Type B pancreatic cell (in vitro differentiated cells): ENCODE data around the gene PTPRC. TPM values are rescaled to one million over a fixed set of nuclear protein-coding genes. Genes with fewer than 3 reads are reported as not detected.

Source experiments
- DNase-seq: peaks from one replicate; pipeline ENCODE4 v3.0.0; 2021; ENCODE audit warnings: mixed read lengths; ENCODE audit not compliant: unreplicated experiment; ENCODE audit errors: extremely low spot score
- H3K27ac Mint-ChIP-seq: 2 replicates; pipeline ENCODE4 v1.8.0; 2021; ENCODE audit warnings: mild to moderate bottlenecking, mixed read lengths
- H3K27me3 Mint-ChIP-seq: 2 replicates; pipeline ENCODE4 v1.8.0; 2021; ENCODE audit warnings: mixed read lengths
- H3K36me3 Mint-ChIP-seq: 2 replicates; pipeline ENCODE4 v1.8.0; 2021; ENCODE audit warnings: mixed read lengths
- H3K4me1 Mint-ChIP-seq: one replicate; pipeline ENCODE4 v1.8.0; 2021; ENCODE audit warnings: mixed read lengths; ENCODE audit not compliant: unreplicated experiment
- H3K4me3 Mint-ChIP-seq: 2 replicates; pipeline ENCODE4 v1.8.0; 2021; ENCODE audit warnings: mild to moderate bottlenecking, mixed read lengths
- H3K9me3 Mint-ChIP-seq: 2 replicates; pipeline ENCODE4 v1.8.0; 2021; ENCODE audit warnings: mixed read lengths
- total RNA-seq: library from RNA; stranded (reverse); gene quantifications from 2 replicates; pipeline ENCODE4 v1.2.1, GENCODE V29; 2021; ENCODE audit warnings: low replicate concordance
- TF ChIP-seq, protein P1 (sequence below): fragments of 200-600 bp; sonication (generic); conservative IDR thresholded peaks from 2 replicates; pipeline ENCODE4 v1.5.0; 2021; ENCODE audit warnings: antibody characterized with exemption, mild to moderate bottlenecking

The PTPRC gene
- total RNA-seq, 1 donor from 2014 or later = not detected

- DNase-seq = no peak
- peaks cover 5% of the 10 kb centered on the region for H3K9me3 Mint-ChIP-seq
- H3K36me3 Mint-ChIP-seq = no peaks in the 10 kb centered on the region
- no peaks in the 10 kb centered on the region for H3K27me3 Mint-ChIP-seq
- no peak overlapping the region for H3K27ac Mint-ChIP-seq
- H3K4me3 Mint-ChIP-seq = no peak overlapping the region
- TF ChIP-seq, protein P1, sequence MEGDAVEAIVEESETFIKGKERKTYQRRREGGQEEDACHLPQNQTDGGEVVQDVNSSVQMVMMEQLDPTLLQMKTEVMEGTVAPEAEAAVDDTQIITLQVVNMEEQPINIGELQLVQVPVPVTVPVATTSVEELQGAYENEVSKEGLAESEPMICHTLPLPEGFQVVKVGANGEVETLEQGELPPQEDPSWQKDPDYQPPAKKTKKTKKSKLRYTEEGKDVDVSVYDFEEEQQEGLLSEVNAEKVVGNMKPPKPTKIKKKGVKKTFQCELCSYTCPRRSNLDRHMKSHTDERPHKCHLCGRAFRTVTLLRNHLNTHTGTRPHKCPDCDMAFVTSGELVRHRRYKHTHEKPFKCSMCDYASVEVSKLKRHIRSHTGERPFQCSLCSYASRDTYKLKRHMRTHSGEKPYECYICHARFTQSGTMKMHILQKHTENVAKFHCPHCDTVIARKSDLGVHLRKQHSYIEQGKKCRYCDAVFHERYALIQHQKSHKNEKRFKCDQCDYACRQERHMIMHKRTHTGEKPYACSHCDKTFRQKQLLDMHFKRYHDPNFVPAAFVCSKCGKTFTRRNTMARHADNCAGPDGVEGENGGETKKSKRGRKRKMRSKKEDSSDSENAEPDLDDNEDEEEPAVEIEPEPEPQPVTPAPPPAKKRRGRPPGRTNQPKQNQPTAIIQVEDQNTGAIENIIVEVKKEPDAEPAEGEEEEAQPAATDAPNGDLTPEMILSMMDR = no peak
- H3K4me1 Mint-ChIP-seq = peaks cover 23% of the 10 kb centered on the region
Observed at GRCh38 chr1:198606020-198606438, 32.8 kb upstream of the PTPRC start.

GRCh38 chr1:198607714-198608113, 31.1 kb upstream of the PTPRC start:
- TF ChIP-seq, protein P1 = no peak
- no peaks in the 10 kb centered on the region for H3K9me3 Mint-ChIP-seq

DNA sequence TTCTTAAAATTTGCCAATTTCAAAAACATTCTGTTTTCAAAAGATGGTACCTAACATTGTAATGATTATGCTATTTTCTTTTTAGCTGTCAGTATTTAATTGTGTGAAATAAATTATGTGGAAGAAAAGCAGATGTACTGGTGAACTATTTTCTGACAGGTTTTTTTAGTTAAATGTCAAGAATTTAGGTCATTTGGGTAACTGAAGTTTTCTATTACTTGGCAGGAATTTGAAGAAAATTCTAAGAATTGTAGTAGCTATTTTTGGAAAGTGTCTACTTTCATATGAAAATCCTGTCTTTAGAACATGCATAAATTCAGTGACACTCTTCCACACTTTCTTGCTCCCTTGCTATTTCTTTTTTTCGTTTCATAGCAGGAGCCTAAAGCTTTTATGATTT, 28.5 kb upstream of the PTPRC start:
- no peaks in the 10 kb centered on the region for H3K9me3 Mint-ChIP-seq
- no peak for DNase-seq
- H3K36me3 Mint-ChIP-seq = no peaks in the 10 kb centered on the region
- H3K27me3 Mint-ChIP-seq = no peaks in the 10 kb centered on the region
- H3K27ac Mint-ChIP-seq = no peak overlapping the region
- H3K4me1 Mint-ChIP-seq = peaks cover 14% of the 10 kb centered on the region
- TF ChIP-seq, protein P1 = no peak
- H3K4me3 Mint-ChIP-seq = no peak overlapping the region

More at GRCh38 chr1:198607714-198608113, 31.1 kb upstream of the PTPRC start:
- no peak overlapping the region for H3K4me3 Mint-ChIP-seq
- no peak for DNase-seq
- peaks cover 23% of the 10 kb centered on the region for H3K4me1 Mint-ChIP-seq
- H3K27me3 Mint-ChIP-seq = no peaks in the 10 kb centered on the region
- H3K36me3 Mint-ChIP-seq = no peaks in the 10 kb centered on the region
- no peak overlapping the region for H3K27ac Mint-ChIP-seq

- H3K9me3 Mint-ChIP-seq = no peaks in the 10 kb centered on the region
- TF ChIP-seq, protein P1 = no peak
- H3K27ac Mint-ChIP-seq = no peak overlapping the region
Observed at GRCh38 chr1:198611219-198611618, 27.6 kb upstream of the PTPRC start.

GRCh38 chr1:198612471-198613260, 26.2 kb upstream of the PTPRC start:
- Mint-ChIP-seq H3K27ac (no peak overlapping the region), H3K27me3 (no peaks in the 10 kb centered on the region), H3K9me3 (no peaks in the 10 kb centered on the region), H3K4me1 (no peaks in the 10 kb centered on the region), H3K36me3 (no peaks in the 10 kb centered on the region), H3K4me3 (no peak overlapping the region)
- DNase-seq = no peak
- TF ChIP-seq, protein P1 = no peak

More at GRCh38 chr1:198611219-198611618, 27.6 kb upstream of the PTPRC start:
- Mint-ChIP-seq H3K4me1 (peaks cover 6% of the 10 kb centered on the region), H3K4me3 (no peak overlapping the region), H3K27me3 (no peaks in the 10 kb centered on the region), H3K36me3 (no peaks in the 10 kb centered on the region)
- DNase-seq = no peak
